Muscle of leg (tissue), 11 donors: ENCODE results near the gene SLX4IP. TPM values are rescaled to one million over a fixed set of nuclear protein-coding genes. Genes with fewer than 3 reads are reported as not detected.

Experiments used
- DNase-seq: peaks from one replicate; pipeline ENCODE4 v3.0.0; 2013
- H3K27ac ChIP-seq: one replicate; pipeline ENCODE4 v1.5.1; 2013; ENCODE audit warnings: mild to moderate bottlenecking, low read length, control low read depth
- H3K27me3 ChIP-seq: one replicate; pipeline ENCODE4 v1.6.1; 2013; ENCODE audit warnings: low read length; ENCODE audit not compliant: control insufficient read depth, insufficient read depth
- H3K36me3 ChIP-seq: one replicate; pipeline ENCODE4 v1.6.1; 2013; ENCODE audit warnings: low read length; ENCODE audit not compliant: control insufficient read depth, insufficient read depth
- H3K4me1 ChIP-seq: one replicate; pipeline ENCODE4 v1.6.1; 2013; ENCODE audit warnings: low read length; ENCODE audit not compliant: control insufficient read depth, insufficient read depth
- H3K4me3 ChIP-seq: one replicate; pipeline ENCODE4 v1.5.1; 2013; ENCODE audit warnings: low read length, control low read depth
- H3K9me3 ChIP-seq: replicated peaks from 2 replicates; pipeline ENCODE4 v1.6.1; 2013; ENCODE audit warnings: low read depth, low read length; ENCODE audit not compliant: control insufficient read depth
- WGBS: methylation state at CpG from one replicate; pipeline ENCODE4 v1.1.5; 2013; ENCODE audit warnings: missing lambda C conversion rate; ENCODE audit not compliant: insufficient coverage; 5-methylcytosine and 5-hydroxymethylcytosine counted together
- polyA plus RNA-seq, 8 donors: library from polyadenylated mRNA; unstranded; fragments of 120-200 nt; gene quantifications; one replicate each; pipeline versions ENCODE4 v1.2.1 to v1.2.3, GENCODE V29; 2013; ENCODE audit warnings: inconsistent platforms in 1 of 8, low replicate concordance in 1 of 8; ENCODE audit not compliant: insufficient read length in 8 of 8, insufficient read depth in 1 of 8
- total RNA-seq: library from RNA; stranded (reverse); fragments of 120-200 nt; gene quantifications from one replicate; pipeline ENCODE4 v1.2.4, GENCODE V29; 2013

SLX4IP gene
- total and polyA plus RNA-seq, 9 donors: 3.3 to 5.0 (median 4.4) TPM

DNA sequence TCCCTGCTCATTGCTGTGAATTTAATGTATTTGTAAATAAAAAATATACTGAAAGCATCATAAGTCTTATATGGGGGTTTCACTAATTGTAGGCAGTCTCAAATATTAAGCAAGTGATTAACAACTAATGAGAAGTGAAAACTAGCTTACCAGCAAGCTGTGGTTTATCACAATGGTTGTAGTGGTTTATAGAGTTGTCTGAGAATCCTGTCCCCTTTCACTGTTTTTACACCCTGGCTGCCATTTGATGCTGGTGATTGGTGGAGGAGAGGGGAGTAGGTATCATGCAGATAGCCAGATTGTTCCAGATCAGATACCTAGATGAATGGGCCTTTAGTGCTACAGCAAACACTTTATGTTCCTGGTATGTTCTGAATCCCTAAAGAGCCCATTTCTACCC is 7.1 kb upstream of the SLX4IP start:
- Histone ChIP-seq H3K9me3 (no peaks in the 10 kb centered on the region), H3K27me3 (no peaks in the 10 kb centered on the region), H3K4me1 (peaks cover 2% of the 10 kb centered on the region), H3K4me3 (no peak overlapping the region), H3K27ac (no peak overlapping the region), H3K36me3 (peaks cover 6% of the 10 kb centered on the region)
- DNase-seq: no peak

- Histone ChIP-seq H3K27ac (no peak overlapping the region), H3K27me3 (no peaks in the 10 kb centered on the region), H3K4me1 (peaks cover 7% of the 10 kb centered on the region), H3K36me3 (peaks cover 6% of the 10 kb centered on the region), H3K9me3 (no peaks in the 10 kb centered on the region), H3K4me3 (no peak overlapping the region)
- no peak for DNase-seq
- 78% methylated on average over 3 of the region's 5 CpGs for WGBS
Measured at GRCh38 chr20:10429443-10429981, 5.6 kb upstream of the SLX4IP start.

DNA sequence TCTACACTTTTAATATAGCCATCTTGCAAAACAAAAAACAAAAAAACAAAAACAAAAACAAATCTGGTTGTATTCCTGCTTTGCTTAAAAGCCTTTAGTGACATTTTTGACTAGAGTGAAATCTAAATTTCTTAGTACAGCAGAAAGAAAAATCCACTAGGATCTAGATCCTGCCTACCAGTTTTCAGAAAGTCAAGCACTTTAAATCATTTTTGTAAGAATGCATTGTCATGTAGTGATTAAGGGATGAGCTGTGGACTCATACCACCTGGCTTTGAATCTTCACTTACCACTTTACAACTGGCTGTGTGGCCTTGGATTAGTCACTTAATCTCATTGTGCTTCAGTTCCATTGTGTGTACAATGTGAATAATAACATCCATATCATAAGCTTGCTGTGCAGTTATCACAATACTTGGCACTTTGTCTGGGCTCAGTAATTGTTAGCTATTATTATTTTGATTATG is 5.1 kb upstream of the SLX4IP start:
- H3K27ac ChIP-seq: no peak overlapping the region
- H3K36me3 ChIP-seq: peaks cover 6% of the 10 kb centered on the region
- H3K9me3 ChIP-seq: no peaks in the 10 kb centered on the region
- H3K4me3 ChIP-seq: no peak overlapping the region
- no peak for DNase-seq
- H3K4me1 ChIP-seq: peaks cover 7% of the 10 kb centered on the region
- H3K27me3 ChIP-seq: no peaks in the 10 kb centered on the region

DNA sequence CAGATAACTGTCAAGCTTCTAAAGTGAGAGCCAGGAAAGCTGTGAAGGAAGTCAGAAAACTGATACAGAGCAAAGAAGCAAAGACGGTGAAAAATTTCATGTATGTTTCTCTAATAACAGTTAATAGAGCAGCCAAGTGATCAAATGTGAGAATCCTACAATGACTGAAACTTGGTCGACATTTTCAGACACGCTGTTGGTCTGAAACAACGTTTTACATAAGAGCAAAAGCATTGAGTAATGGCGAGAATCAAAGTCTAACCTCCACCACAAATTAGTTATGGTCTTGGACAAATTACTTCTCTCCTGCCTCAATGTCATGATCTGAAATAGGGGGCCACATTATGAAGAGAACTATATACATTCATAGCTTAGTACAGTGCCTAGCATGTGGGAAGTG is 4.4 kb upstream of the SLX4IP start:
- no peak overlapping the region for H3K27ac ChIP-seq
- WGBS: no CpG with 5 or more reads among the region's 5 CpGs

DNA sequence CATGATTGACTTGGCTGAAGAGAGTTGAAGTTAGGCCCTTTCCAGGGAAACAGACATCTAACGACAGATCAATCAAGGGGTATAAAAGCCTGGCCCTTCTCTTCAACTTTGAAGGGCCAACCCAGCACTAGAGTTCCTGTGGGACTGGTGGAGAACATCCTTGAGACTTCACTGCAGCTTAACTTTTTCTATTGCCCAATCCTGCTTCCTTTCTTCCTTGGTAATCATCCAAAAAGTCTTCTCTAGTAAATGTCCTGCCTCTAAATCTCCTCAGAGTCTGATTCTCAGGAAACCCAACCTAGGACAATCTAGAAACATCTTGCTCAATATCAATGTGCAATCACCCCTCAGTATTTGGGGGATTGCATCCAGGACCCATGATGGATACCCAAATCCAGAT is 3.0 kb upstream of the SLX4IP start:
- peaks cover 3% of the 10 kb centered on the region for H3K36me3 ChIP-seq
- no peak overlapping the region for H3K27ac ChIP-seq
- DNase-seq: no peak
- H3K4me1 ChIP-seq: peaks cover 7% of the 10 kb centered on the region
- no peaks in the 10 kb centered on the region for H3K9me3 ChIP-seq
- H3K27me3 ChIP-seq: no peaks in the 10 kb centered on the region
- H3K4me3 ChIP-seq: no peak overlapping the region
- 57% methylated on average over 1 of the region's 1 CpG for WGBS

More for the DNA sequence above, 4.4 kb upstream of the SLX4IP start:
- Histone ChIP-seq H3K4me3 (no peak overlapping the region), H3K36me3 (peaks cover 6% of the 10 kb centered on the region), H3K4me1 (peaks cover 7% of the 10 kb centered on the region), H3K9me3 (no peaks in the 10 kb centered on the region), H3K27me3 (no peaks in the 10 kb centered on the region)
- no peak for DNase-seq

GRCh38 chr20:10433014-10433622 is 2.0 kb upstream of the SLX4IP start:
- peak overlapping the region; percentile 94 for H3K4me3 ChIP-seq
- peak; percentile 13 for DNase-seq
- H3K27me3 ChIP-seq: no peaks in the 10 kb centered on the region
- 42% methylated on average over 27 of the region's 30 CpGs for WGBS
- peaks cover 7% of the 10 kb centered on the region for H3K4me1 ChIP-seq
- H3K9me3 ChIP-seq: no peaks in the 10 kb centered on the region
- no peak overlapping the region for H3K27ac ChIP-seq
- peaks cover 3% of the 10 kb centered on the region for H3K36me3 ChIP-seq

GRCh38 chr20:10433623-10434466 is 1.3 kb upstream of the SLX4IP start, which contains the start of gene MKKS:
MKKS (minus strand) TSS chr20:10434222; CDS start chr20:10413514, 20,708 bp downstream.
- H3K4me1 ChIP-seq: peaks cover 7% of the 10 kb centered on the region

DNA sequence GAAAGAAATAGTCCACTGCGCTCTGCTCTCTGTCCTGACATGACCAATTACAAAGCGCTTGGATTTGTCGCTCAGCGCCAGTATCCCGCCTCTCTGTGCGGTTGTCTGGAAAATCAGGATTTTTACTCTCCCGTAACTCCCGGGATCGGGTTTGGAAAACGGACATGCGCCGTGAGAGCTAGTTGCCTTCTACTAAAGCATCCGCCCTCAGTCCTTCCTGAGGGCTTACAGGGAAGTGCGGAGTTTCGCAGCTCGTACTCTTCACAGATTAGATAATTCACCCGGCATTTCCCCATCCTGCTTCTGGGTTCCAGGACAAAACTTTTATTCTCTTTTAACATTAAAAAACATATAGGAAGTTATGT is 656 bp upstream of the SLX4IP start:
- H3K27ac ChIP-seq: peak overlapping the region; percentile 98
- peaks cover 7% of the 10 kb centered on the region for H3K4me1 ChIP-seq
- WGBS: 0% methylated on average over 10 of the region's 17 CpGs
- H3K36me3 ChIP-seq: peaks cover 3% of the 10 kb centered on the region
- no peaks in the 10 kb centered on the region for H3K27me3 ChIP-seq
- DNase-seq: peak; percentile 100
- peak overlapping the region; percentile 94 for H3K4me3 ChIP-seq
- H3K9me3 ChIP-seq: no peaks in the 10 kb centered on the region

More at GRCh38 chr20:10433623-10434466, 1.3 kb upstream of the SLX4IP start, which contains the start of gene MKKS:
- H3K9me3 ChIP-seq: no peaks in the 10 kb centered on the region
- peaks cover 3% of the 10 kb centered on the region for H3K36me3 ChIP-seq
- peak within 1 kb of the TSS; percentile 98 for H3K27ac ChIP-seq
- under 1% methylated on average over 61 of the region's 73 CpGs for WGBS
- peak within 1 kb of the TSS; percentile 94 for H3K4me3 ChIP-seq
- peak; percentile 97 for DNase-seq
- no peaks in the 10 kb centered on the region for H3K27me3 ChIP-seq

GRCh38 chr20:10436053-10436699 is 1.1 kb downstream of the SLX4IP start:
- DNase-seq: no peak
- peaks cover 3% of the 10 kb centered on the region for H3K36me3 ChIP-seq

GRCh38 chr20:10438217-10438616 is 3.1 kb downstream of the SLX4IP start:
- no peak for DNase-seq
- Histone ChIP-seq H3K27ac (no peak overlapping the region), H3K27me3 (no peaks in the 10 kb centered on the region), H3K4me1 (peaks cover 3% of the 10 kb centered on the region), H3K36me3 (no peaks in the 10 kb centered on the region), H3K4me3 (no peak overlapping the region), H3K9me3 (no peaks in the 10 kb centered on the region)
- no CpG with 5 or more reads among the region's 4 CpGs for WGBS

More at GRCh38 chr20:10436053-10436699, 1.1 kb downstream of the SLX4IP start:
- WGBS: 95% methylated on average over 13 of the region's 20 CpGs
- no peak overlapping the region for H3K4me3 ChIP-seq
- no peaks in the 10 kb centered on the region for H3K9me3 ChIP-seq
- peaks cover 7% of the 10 kb centered on the region for H3K4me1 ChIP-seq
- no peaks in the 10 kb centered on the region for H3K27me3 ChIP-seq
- H3K27ac ChIP-seq: no peak overlapping the region
